ENCODE measurements around the gene GBA2. TPM values are rescaled to one million over a fixed set of nuclear protein-coding genes. Genes with fewer than 3 reads are reported as not detected.

Gene GBA2
- total RNA-seq, 4 donors from 2014 or later: 53.7 to 83.3 (median 65.0) TPM

DNA sequence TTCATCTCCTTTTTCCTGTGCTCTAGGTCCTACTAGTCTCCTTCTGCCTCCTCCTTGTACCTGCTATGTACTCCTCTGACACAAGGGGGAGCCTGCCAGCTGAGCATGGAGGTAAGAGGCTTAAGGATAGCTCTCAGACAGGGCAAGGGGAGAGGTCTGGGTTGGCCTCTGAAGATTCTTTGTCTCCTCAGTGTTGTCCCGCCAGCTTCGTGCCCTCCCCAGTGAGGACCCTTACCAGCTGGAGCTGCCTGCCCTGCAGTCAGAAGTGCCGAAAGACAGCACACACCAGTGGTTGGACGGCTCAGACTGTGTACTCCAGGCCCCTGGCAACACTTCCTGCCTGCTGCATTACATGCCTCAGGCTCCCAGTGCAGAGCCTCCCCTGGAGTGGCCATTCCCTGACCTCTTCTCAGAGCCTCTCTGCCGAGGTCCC is 12.8 kb downstream of the GBA2 start:
- peak in 1 of 2 donors; percentile 90 for DNase-seq (ENCODE audit: low spot score in 2 of 2)
- H3K4me3 ChIP-seq (ENCODE audit: low read depth, poor library complexity, severe bottlenecking): no peak overlapping the region
- WGBS, 2 donors: 50 to 51% methylated on average over 5 of the region's 5 CpGs
- TF ChIP-seq POLR2A (IDR thresholded peaks at IDR 0.05): no peak
- TF ChIP-seq, protein P1, sequence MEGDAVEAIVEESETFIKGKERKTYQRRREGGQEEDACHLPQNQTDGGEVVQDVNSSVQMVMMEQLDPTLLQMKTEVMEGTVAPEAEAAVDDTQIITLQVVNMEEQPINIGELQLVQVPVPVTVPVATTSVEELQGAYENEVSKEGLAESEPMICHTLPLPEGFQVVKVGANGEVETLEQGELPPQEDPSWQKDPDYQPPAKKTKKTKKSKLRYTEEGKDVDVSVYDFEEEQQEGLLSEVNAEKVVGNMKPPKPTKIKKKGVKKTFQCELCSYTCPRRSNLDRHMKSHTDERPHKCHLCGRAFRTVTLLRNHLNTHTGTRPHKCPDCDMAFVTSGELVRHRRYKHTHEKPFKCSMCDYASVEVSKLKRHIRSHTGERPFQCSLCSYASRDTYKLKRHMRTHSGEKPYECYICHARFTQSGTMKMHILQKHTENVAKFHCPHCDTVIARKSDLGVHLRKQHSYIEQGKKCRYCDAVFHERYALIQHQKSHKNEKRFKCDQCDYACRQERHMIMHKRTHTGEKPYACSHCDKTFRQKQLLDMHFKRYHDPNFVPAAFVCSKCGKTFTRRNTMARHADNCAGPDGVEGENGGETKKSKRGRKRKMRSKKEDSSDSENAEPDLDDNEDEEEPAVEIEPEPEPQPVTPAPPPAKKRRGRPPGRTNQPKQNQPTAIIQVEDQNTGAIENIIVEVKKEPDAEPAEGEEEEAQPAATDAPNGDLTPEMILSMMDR (IDR thresholded peaks at IDR 0.05): peak in 1 of 3 donors; percentile 35
- intact Hi-C loops (cut with DNase I; ENCODE audit: low total_unique reads): no loop called here

DNA sequence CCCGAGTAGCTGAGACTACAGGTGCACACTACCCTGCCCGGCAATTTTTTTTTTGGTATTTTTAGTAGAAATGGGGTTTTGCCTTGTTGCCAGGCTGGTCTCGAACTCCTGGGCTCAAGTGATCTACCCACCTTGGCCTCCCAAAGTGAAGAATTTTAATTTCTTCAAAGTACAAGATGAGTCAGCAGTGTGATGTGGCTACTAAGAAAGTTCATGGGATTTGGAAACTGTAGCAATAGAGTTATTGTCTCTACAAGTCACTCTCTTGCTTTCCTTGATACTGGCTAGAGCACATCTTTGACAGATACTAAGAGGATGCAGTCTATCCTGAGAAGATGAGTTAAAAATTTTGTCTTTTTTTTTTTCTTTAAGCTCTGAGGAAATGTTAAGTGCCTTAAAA is 14.9 kb downstream of the GBA2 start:
- 88 to 95% methylated on average over 3 of the region's 3 CpGs for WGBS, 2 donors
- TF ChIP-seq, protein P1 (IDR thresholded peaks at IDR 0.05): no peak
- no peak for TF ChIP-seq POLR2A (IDR thresholded peaks at IDR 0.05)
- DNase-seq (ENCODE audit: low spot score in 2 of 2): no peak
- intact Hi-C loops (cut with DNase I; ENCODE audit: low total_unique reads): no loop called here
- H3K4me3 ChIP-seq (ENCODE audit: low read depth, poor library complexity, severe bottlenecking): no peak overlapping the region

DNA sequence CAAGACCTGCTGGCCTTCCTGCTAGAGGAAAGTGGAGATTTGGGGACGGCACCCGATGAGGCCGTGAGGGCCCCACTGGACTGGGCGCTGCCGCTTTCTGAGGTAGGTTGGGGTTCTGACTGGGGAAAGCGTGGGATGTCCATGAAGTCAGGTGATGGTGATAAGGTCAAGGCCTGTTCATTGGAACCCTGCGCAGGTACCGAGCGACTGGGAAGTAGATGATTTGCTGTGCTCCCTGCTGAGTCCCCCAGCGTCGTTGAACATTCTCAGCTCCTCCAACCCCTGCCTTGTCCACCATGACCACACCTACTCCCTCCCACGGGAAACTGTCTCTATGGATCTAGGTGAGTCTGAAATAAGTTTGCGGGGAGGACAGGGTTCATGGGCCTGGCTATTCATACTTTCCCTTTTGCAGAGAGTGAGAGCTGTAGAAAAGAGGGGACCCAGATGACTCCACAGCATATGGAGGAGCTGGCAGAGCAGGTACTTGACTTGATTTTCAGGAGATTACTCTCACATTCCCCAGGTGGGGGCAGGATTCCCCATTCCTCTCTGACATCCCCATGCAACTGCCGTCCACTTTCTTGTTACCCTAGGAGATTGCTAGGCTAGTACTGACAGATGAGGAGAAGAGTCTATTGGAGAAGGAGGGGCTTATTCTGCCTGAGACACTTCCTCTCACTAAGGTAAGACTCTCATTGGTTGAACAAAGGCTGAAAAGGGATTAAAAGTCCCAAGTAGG is 16.1 kb downstream of the GBA2 start:
- peak overlapping the region; percentile 60 for H3K4me3 ChIP-seq (ENCODE audit: low read depth, poor library complexity, severe bottlenecking)
- 2% methylated on average over 14 of the region's 14 CpGs for WGBS, 2 donors
- no peak for DNase-seq (ENCODE audit: low spot score in 2 of 2)
- intact Hi-C loops (cut with DNase I; ENCODE audit: low total_unique reads): no loop called here
- no peak for TF ChIP-seq POLR2A (IDR thresholded peaks at IDR 0.05)
- TF ChIP-seq, protein P1 (IDR thresholded peaks at IDR 0.05): no peak

DNA sequence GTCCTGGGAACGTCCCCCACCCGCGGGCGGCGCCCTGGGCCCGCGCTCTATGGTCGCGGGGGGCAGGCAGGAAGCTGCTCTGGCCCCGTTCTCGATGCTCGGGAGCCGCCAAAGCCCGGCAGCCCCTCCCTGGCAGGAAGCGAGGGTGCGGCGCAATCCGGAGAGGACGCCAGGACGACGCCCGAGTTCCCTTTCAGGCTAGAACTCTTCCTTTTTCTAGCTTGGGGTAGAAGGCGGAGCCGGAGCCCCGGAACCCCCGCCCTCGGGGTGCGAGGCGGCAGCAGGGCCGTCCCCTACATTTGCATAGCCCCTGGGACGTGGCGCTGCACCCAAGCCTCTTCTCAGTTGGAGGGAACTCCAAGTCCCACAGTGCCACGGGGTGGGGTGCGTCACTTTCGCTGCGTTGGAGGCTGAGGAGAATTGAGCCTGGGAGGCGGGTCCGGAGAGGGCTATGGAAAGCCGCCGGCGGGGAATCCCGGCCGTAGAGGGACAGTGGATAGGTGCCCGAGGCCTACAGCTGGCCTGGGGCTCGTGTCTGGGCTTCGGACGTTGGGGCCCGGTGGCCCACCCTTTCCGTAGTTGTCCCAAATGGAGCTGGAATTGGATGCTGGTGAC is 16.7 kb downstream of the GBA2 start, which contains the start of the genes CREB3 and TLN1:
Gene CREB3, plus strand, starts transcription at position 482 of the 615 bp plus-strand sequence. Its CDS starts 107 bp downstream, at position 589.
Gene TLN1, minus strand, starts transcription at position 11 of the 615 bp plus-strand sequence. CDS start 6,501 bp downstream, outside the sequence.
- TF ChIP-seq, protein P1 (IDR thresholded peaks at IDR 0.05): no peak
- no peak for TF ChIP-seq POLR2A (IDR thresholded peaks at IDR 0.05)
- WGBS, 2 donors: 0% methylated on average over 14 to 48 of the region's 49 CpGs
- intact Hi-C loops (cut with DNase I; ENCODE audit: low total_unique reads): no loop called here

DNA sequence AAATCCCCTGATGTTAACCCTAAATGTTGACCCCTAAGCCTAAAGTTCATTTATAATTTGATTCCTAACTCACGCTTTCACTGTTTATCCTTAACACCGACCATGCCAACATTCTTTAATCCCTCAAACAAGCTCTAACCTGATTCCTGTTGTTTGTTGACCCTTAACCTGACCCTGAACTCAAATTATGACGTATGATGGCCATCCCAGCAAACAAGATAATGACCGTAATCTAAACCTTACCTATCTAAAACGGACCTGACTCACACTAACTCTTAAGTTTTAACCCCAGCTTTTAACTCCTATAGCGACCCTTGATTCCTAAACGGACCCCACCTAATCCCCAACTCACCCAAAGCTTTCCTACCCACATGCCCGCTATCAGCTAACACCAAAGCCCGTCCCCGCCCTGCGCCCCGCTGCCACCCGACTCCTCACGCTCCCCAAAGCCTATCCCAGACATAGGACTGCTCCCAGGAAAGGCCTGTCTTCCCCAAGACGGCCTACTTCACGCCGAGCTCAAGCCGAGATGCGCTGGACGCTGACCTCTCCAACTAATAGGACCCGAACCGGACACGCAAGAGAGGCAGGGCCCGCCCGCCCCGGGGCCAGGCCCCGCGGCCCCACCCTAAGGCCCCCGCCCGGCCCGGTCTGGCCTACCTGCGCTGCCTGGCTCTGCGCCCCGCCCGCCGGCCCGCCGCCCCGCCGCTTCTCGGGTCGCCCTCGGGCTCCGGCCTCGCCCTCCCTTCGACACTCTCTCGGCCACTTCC is 17.4 kb downstream of the GBA2 start:
- 1 to 2% methylated on average over 15 to 38 of the region's 47 CpGs for WGBS, 2 donors
- DNase-seq (ENCODE audit: low spot score in 2 of 2): peak; percentile 58 to 93
- intact Hi-C loops (cut with DNase I; ENCODE audit: low total_unique reads): no loop called here

More for the DNA sequence above, 16.7 kb downstream of the GBA2 start, which contains the start of the genes CREB3 and TLN1:
- H3K4me3 ChIP-seq (ENCODE audit: low read depth, poor library complexity, severe bottlenecking): peak within 1 kb of the TSS; percentile 60
- DNase-seq (ENCODE audit: low spot score in 2 of 2): peak; percentile 98 to 100

More for the DNA sequence above, 17.4 kb downstream of the GBA2 start:
- TF ChIP-seq, protein P1 (IDR thresholded peaks at IDR 0.05): no peak
- H3K4me3 ChIP-seq (ENCODE audit: low read depth, poor library complexity, severe bottlenecking): peak overlapping the region; percentile 60
